SU-DHL-6 (cell line): Measurements from ENCODE around the gene PCDHGB3.

Experiments used
- EZH2phosphoT487 ChIP-seq: fragments of 200-600 bp; sonication (generic), shearing (Covaris generic); conservative IDR thresholded peaks from 2 replicates; pipeline ENCODE4 v1.6.1; 2018; ENCODE audit warnings: mild to moderate bottlenecking, antibody characterized with exemption, low read length, moderate library complexity, mixed read lengths
- TF ChIP-seq, protein P1 (sequence below): fragments of 200-600 bp; sonication (generic); IDR thresholded peaks from one replicate; pipeline ENCODE4 v1.5.1; 2017; ENCODE audit warnings: antibody characterized with exemption, mild to moderate bottlenecking, low read length, moderate library complexity; ENCODE audit not compliant: insufficient read depth, poor library complexity, severe bottlenecking

DNA sequence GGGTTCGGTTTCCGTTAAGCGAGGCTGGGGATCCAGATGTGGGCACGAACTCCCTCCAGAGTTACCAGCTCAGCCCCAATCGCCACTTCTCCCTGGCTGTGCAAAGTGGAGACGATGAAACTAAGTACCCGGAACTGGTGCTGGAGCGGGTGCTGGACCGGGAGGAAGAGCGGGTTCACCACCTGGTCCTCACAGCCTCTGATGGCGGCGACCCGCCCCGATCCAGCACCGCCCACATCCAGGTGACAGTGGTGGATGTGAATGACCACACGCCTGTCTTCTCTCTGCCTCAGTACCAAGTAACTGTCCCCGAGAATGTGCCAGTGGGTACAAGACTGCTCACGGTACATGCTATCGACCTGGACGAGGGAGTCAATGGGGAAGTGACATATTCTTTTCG lies 13.3 kb downstream of the PCDHGB3 start:
- TF ChIP-seq EZH2phosphoT487, result no peak
- TF ChIP-seq, protein P1, sequence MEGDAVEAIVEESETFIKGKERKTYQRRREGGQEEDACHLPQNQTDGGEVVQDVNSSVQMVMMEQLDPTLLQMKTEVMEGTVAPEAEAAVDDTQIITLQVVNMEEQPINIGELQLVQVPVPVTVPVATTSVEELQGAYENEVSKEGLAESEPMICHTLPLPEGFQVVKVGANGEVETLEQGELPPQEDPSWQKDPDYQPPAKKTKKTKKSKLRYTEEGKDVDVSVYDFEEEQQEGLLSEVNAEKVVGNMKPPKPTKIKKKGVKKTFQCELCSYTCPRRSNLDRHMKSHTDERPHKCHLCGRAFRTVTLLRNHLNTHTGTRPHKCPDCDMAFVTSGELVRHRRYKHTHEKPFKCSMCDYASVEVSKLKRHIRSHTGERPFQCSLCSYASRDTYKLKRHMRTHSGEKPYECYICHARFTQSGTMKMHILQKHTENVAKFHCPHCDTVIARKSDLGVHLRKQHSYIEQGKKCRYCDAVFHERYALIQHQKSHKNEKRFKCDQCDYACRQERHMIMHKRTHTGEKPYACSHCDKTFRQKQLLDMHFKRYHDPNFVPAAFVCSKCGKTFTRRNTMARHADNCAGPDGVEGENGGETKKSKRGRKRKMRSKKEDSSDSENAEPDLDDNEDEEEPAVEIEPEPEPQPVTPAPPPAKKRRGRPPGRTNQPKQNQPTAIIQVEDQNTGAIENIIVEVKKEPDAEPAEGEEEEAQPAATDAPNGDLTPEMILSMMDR, result no peak
